Skin of body (tissue), 2 donors: Measurements from ENCODE around the gene CARM1. TPM values are rescaled to one million over a fixed set of nuclear protein-coding genes. Genes with fewer than 3 reads are reported as not detected.
A peak's percentile ranks its signal among the peaks of the same experiment; 100 is the strongest.
"Not testable (repeated sequence)": the region's sequence is repeated elsewhere in the genome, so short reads cannot be mapped to it uniquely, and the experiment has no call there.

ENCODE experiments used
- DNase-seq: peaks from one replicate; lab custom pipeline; 2025; lab: John Stamatoyannopoulos, UW
- total RNA-seq: library from RNA; depleted of rRNA; stranded (reverse); fragments of >200 nt; gene quantifications from one replicate; pipeline ENCODE4 v1.2.3, GENCODE V29; 2014

CARM1 gene
- total RNA-seq, 1 donor from 2014 or later, result 19.2 TPM

DNA sequence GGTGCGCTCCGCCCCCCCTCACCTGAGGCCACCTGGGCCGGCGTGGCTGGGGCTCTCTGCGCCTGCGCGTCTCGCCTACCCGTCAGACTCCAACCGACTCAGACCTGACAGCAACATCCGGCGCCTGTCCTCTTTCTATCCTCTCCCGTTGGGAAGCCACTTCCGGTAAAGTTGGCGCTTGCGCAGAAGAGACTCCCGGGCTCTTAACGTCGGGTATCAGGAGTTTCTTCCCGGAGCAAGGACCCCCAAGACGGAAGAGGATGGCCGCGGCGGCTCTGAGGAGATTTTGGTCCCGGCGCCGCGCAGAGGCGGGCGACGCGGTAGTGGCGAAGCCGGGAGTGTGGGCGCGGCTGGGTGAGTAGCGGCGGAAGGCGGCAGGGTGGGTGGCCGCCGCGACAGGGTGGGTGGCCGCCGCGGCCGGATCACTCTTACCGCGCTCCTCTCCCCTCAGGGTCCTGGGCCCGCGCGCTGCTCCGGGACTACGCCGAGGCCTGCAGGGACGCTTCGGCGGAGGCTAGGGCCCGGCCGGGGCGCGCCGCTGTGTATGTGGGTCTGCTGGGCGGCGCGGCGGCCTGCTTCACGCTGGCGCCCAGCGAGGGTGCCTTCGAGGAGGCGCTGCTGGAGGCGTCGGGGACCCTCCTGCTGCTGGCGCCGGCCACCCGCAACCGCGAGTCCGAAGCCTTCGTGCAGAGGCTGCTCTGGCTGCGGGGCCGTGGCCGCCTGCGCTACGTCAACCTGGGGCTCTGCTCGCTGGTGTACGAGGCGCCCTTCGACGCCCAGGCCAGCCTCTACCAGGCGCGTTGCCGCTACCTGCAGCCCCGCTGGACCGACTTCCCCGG, 57.4 kb downstream of the CARM1 start, which contains the start of the genes TIMM29 and YIPF2:
Gene TIMM29, plus strand, starts transcription at position 249 of the 839 bp plus-strand sequence. Its CDS starts 12 bp downstream, at position 261.
Gene YIPF2, minus strand, starts transcription at position 77 of the 839 bp plus-strand sequence. CDS start 229 bp downstream, outside the sequence.
- DNase-seq, result peak; percentile 97

- no peak for DNase-seq
Observed at GRCh38 chr19:10929402-10929794, 58.0 kb downstream of the CARM1 start.

- no peak for DNase-seq
Observed at GRCh38 chr19:10935371-10936059, 64.2 kb downstream of the CARM1 start.

DNA sequence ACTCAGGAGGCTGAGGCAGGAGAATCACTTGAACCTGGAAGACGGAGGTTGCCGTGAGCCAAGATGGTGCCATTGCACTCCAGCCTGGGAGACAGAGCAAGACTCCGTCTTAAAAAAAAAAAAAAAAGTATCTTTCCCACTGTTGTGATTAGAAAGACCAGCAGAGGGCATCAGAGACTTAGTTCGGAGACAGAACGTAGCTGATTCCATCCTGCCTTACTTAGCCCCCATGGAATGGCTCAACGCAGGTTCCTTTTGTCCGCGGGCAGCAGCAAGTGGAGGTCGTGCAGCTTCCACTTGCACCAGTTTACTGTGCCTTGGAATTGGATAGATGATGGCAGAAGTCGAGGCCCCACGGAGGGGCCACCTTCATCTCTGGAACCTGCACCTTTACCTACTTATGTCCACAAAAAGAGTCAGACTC, 65.3 kb downstream of the CARM1 start:
- DNase-seq, result peak; percentile 53

GRCh38 chr19:10941649-10942048, 70.3 kb downstream of the CARM1 start:
- DNase-seq, result not testable (repeated sequence)

- not testable (repeated sequence) for DNase-seq
Observed at GRCh38 chr19:10943412-10943811, 72.1 kb downstream of the CARM1 start.

GRCh38 chr19:10945264-10945663, 73.9 kb downstream of the CARM1 start:
- no peak for DNase-seq

GRCh38 chr19:10946958-10947657, 75.8 kb downstream of the CARM1 start:
- no peak for DNase-seq

DNA sequence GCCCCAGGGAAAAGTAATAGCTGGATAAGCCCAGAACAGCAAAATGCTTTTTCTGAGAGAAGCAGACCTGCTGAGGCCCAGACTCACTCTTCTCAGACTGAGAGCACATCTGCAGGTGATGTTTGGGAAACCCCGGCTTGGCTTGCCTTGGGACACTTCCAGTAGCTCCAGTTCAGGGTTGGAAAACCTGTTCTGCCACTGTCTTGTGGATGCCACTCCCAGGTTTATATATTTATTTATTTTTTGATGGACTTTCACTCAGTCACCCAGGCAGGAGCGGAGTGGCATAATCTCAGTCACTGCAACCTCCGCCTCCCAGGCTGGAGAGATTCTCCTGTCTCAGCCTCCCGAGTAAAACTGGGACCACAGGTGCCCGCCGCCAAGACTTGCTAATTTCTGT, 81.5 kb downstream of the CARM1 start:
- no peak for DNase-seq

- DNase-seq, result not testable (repeated sequence)
Observed at GRCh38 chr19:10959277-10959968, 88.1 kb downstream of the CARM1 start.

- DNase-seq, result peak; percentile 98
Observed at GRCh38 chr19:10960314-10961072, 89.1 kb downstream of the CARM1 start, which contains the start of gene SMARCA4. Gene SMARCA4, plus strand, starts transcription at chr19:10961030. Its CDS starts 23,122 bp downstream, at chr19:10984152.

DNA sequence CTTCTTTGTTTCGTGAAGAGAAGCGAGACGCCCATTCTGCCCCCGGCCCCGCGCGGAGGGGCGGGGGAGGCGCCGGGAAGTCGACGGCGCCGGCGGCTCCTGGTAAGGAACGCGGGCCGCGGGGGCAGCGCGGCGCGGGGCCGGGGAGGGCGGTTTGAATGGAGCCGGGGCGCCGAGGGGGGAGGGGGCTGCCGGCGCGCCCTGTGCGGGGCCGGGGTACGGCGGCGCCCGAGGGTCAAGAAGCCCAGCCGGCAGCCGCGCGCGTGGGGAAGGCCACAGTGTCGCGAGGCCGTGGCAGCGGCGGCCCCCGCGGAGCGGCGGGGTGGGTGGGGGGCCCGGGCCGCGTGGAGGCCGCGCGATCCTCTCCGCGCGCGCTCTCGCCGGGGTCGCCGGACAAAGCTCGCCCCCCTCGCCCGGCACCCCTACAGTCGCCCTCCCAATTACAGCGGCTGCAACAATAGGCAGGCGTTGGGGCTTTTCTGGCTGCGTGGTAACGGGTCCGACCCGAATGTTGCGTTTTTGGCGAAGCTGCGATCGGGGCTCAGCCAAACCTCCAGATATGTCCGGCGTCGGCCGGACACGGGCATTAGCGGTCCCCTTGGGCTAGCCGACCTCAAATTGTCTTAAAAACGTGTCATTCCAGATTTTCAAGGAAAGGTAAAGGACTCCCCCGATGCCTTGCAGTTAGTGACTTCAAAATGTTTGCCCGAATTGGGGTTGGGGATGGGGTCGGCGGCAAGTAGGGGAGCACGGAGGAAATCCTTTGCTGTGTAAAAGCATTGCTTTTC, 89.9 kb downstream of the CARM1 start:
- peak; percentile 59 for DNase-seq

DNA sequence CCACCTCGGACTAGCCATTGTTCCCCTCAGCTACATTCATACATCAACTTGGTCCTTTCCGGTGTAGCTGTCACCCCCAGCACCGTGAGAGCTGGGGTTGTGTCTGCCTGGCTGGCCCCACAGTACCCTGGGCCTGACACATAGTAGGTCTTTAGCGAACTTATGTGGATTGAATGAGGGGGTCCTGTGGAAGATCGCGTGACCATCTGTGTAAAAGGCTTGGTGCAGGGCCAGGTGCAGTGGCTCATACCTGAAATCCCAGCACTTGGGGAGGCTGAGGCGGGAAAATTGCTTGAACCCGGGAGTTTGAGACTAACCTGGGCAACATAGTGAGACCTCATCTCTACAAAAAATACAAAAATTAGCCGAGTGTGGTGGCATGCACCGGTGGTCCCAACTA, 91.5 kb downstream of the CARM1 start:
- no peak for DNase-seq

DNA sequence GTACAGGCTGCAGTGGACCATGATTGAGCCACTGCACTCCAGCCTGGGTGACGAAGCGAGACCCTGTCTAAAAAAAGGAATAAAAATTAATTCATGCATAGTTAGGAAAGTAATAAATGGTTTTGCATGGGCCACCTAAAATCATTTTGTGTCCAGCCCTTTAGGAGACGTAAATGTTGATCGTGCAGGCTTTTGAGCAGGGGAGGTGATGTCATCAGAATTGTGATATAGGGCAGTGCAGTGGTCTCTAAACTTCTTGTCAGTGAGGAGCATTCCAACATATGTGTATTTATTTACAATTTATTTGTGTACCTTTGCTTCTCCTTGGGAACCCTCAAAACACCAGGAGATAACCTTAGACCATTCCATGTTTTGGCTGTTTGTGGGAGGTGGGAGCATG, 92.5 kb downstream of the CARM1 start:
- no peak for DNase-seq

DNA sequence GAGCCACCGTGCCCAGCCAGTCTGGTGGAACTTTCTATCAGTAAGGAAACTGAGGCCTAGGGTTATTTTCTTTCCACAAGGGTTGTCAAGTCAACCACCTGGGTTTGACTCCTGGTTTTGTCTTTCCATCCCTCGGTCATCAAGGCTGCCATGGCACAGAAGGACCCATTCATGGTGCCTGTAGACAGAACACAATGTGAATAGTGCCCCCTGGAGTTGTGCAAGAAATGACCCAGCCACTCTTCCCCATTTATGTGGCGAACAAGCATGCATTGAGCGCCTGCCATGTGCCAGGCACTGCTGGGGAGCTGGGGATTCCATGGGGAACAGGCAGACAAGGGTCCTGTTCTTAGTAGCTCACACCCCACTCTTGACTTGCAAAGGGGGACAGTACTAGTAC, 93.5 kb downstream of the CARM1 start:
- DNase-seq, result no peak

GRCh38 chr19:10965398-10965797, 94.0 kb downstream of the CARM1 start:
- DNase-seq, result no peak

- no peak for DNase-seq
Observed at GRCh38 chr19:10966809-10967208, 95.5 kb downstream of the CARM1 start.

DNA sequence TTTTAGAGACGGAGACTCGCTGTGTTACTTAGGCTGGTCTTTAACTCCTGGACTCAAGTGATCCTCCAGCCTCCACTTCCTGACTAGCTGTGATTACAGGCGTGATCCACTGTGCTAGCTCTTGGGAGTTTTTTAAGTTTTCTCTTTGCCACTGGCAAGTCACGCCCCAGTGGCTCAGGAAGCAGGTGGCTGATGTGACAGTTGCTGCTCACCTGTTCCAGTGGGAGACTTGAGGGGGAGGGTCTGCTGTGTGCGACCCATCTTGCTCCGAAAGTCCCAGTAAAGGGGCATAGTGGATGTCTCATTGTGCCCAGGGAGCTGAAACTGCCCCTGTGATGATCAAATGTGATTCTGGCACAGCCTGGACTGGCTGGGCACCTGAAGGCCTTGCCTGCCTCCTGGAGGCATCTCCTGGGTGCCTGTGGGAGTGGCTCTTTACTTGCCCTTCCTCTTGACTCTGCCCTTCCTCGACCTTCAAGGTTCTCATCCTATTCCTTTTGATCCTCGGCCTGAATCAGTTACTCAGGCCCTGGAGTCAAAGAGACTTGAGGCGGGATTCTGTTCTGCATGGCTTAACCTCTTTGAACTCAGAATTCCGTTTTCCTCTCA, 97.3 kb downstream of the CARM1 start:
- DNase-seq, result no peak

- no peak for DNase-seq
Observed at GRCh38 chr19:10971107-10971726, 99.9 kb downstream of the CARM1 start.
